HG02588 (cell line): ENCODE data around the gene ZNF497.
"Not testable (repeated sequence)": the region's sequence is repeated elsewhere in the genome, so short reads cannot be mapped to it uniquely, and the experiment has no call there.

Source experiments
- ATAC-seq: cut with Tn5 transposase; IDR thresholded peaks from one replicate; pipeline ENCODE4 v1.9.1; 2021; ENCODE audit warnings: mild to moderate bottlenecking, moderate library complexity; ENCODE audit not compliant: unreplicated experiment

Gene ZNF497

DNA sequence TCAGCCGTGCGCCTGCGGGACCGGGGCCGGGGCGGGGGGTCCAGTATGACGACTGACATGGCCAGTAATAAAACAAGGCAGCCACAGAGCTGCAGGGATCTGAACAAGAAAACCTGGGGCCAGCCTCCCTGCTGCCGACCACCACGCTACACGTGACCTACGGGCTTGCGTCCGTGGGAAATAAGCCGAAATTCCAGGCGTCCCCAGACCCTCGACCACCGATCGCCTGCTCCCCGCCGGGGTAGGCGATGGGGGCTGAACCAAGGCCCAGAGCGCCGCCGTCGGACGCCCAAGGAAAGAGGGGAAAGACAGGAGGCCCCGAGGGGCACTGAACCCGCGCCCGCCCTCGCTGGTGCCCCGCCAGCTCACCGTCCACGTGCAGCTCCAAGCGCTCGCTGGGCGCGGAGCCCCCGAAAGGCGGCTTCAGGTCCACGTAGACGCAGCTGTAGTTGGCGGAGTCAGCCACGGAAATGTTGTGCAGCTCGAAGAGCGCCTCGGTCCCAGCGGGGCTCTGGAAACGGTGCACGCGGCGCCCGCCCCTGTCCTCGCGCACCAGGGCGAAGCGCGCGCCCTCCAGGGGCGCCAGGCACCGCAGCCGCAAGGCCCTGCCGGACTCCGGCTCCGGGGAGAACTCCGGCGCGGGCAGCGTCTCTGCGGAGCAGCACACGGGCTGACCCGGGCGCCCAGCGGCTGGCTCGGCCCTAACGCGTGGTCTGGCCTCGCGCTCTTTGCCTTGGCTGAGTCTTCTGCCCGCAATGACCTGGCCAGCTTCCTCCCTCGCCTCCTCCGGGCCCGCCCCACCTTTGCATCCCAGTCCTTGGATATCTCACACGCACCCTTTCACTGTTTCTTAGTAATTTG is 12.3 kb downstream of the ZNF497 start:
- no peak for ATAC-seq

GRCh38 chr19:58349590-58349989 is 13.0 kb downstream of the ZNF497 start:
- ATAC-seq, result no peak

- not testable (repeated sequence) for ATAC-seq
These were observed 14.5 kb downstream of the ZNF497 start for GRCh38 chr19:58348080-58348479.

GRCh38 chr19:58346961-58347929 is 15.3 kb downstream of the ZNF497 start:
- ATAC-seq, result peak; percentile 87

DNA sequence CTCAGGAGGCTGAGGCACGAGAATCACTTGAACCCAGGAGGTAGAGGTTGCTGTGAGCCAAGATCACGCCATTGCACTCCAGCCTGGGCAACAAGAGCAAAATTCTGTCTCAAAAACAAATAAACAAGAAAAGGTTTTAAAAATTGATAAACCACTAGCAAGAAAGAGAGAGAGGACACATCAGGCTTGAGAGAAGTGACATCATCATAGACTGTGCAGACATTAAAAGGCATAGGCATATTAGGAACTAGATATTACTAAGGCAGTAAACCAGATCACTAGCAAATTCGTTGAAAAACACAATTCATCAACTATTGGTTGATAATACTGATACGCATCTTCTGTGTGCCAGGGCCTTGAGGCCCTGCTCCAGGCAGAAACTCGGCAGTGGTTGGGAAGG is 17.0 kb downstream of the ZNF497 start:
- ATAC-seq, result no peak

DNA sequence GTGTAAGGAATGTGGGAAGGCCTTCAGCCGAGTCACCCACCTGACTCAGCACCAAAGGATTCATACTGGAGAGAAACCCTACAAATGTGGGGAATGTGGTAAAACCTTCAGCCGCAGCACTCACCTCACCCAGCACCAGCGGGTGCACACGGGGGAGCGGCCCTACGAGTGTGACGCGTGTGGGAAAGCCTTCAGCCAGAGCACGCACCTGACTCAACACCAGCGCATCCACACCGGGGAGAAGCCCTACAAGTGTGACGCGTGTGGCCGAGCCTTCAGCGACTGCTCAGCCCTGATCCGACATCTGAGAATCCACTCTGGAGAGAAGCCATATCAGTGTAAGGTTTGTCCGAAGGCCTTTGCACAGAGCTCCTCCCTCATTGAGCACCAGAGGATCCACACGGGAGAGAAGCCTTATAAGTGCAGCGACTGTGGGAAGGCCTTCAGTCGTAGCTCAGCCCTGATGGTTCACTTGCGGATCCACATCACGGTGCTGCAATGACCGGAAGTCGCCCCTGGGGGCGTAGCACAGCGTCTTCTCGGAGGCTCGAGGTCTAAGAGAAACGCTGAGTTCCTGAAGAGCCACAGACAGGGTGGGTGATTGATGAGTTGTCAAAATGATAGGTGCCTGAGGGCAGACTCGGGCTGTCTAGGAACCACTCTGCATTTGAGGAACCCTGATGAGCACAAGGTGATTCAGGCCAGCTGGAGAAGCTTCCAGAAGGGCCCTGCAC is 23.6 kb downstream of the ZNF497 start:
- ATAC-seq, result no peak

- no peak for ATAC-seq
These were observed 24.2 kb downstream of the ZNF497 start for GRCh38 chr19:58338336-58338735.

GRCh38 chr19:58336820-58337219 is 25.7 kb downstream of the ZNF497 start:
- no peak for ATAC-seq

DNA sequence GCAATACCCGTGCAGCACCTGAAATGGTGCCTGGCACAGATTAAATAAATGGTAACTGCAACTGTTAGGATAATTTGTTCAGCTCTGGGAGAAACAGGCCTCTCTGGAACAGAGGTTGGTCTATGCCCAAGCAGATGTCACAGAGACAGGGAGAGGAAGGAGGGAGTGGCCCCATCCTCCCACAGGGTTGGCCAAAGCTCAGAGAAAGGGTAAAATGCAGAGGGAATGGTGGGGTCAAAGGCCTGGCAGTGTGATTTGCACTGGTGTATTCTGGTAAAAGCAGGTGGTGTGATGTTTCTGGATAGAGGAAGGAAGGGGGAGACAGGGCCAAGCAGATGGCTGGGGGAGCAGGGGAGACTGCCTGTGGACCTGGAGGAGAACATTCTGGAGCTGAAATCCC is 26.3 kb downstream of the ZNF497 start:
- no peak for ATAC-seq

- ATAC-seq, result no peak
These were observed 26.9 kb downstream of the ZNF497 start for GRCh38 chr19:58335630-58336029.

DNA sequence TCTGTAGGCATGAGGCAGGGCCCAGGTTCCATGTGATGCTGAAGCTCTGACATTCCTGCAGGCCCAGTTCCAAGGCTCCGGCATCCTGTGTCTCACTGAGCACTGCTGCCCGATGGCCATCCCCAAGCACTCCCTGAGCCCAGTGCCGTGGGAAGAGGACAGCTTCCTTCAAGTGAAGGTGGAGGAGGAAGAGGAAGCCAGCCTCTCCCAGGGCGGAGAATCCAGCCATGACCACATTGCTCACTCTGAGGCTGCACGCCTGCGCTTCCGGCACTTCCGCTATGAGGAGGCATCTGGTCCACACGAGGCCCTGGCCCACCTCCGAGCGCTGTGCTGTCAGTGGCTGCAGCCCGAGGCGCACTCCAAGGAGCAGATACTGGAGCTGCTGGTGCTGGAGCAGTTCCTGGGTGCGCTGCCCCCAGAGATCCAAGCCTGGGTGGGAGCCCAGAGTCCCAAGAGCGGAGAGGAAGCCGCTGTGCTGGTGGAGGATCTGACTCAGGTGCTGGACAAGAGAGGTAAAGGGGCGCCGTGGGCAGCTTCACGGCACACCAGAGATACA is 27.8 kb downstream of the ZNF497 start:
- no peak for ATAC-seq

GRCh38 chr19:58332697-58333096 is 29.9 kb downstream of the ZNF497 start:
- no peak for ATAC-seq

DNA sequence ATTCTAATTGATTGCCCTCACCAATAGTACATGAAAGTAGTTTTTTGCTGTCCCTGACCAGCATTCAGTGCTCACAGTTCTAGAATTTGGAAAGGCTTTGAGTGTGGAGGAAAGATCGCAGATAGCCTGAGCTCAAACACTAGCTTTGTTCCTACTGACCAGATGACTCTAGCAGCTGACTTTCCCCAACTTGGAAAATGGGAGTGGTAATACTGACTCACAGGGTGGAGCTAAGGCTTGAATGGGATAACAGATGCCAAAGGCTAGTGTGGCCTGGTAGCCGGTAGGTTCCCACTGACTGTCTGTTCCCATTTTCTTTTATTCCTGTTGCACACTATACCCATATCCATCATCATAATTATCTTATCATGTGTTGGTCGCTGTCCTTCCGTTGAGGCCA is 32.1 kb downstream of the ZNF497 start:
- ATAC-seq, result no peak

DNA sequence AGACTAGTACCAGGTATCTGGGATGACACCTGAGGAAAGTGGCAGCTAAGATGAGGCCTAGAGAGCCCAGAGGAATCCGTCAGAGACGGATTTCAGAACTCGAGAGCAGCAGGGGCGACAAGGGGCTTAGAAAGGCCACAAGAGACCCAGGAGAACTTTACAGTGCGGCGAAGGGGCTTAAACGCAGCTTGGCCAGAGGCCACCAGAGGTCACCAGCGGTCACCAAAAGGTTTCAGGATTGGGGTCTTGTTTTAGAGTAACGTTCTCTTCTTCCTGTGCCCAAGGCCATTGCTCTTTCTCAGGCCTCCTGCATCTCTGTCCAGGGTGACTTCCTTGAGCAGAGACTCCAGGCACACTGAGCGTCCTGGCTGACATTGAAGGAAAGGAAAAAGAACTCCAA is 33.6 kb downstream of the ZNF497 start:
- no peak for ATAC-seq

DNA sequence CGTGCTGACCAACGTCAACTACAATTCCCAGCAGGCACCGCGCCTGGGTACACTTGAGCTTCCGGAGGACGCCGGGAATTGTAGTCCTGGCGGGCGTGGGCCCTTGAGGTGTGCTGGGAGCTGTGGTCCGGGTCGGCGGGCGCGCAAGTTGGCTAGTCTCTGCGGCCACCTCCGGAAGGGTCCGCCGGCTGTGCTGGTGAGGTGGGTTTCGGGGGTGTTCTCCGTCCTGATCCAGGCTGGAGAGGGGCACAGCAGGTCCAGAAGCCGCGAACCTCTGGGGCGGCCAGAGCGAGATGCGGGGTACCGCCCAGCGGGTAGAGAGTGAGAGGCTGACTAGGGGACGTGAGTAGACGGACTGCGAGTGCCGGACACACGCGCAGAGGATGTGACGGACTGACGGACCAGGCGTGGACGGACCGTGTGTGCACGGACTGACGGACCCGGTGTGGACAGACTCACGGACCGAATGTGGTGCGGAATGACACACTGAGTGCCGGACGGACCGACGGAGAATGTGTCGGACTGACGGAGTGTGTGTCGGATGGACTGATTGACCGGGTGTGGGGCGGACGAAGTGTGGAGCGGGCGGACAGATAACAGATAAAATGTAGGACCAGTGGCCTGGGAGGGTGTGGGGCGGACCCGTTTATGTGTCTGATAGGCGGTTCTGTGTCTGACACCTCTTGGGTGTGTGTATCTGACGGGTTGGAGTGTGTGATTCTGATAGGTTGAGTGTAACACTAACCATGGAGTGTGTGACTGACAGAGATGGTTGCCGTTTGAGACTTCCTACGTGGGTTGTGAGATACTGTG is 35.4 kb downstream of the ZNF497 start, which contains the start of gene ZSCAN22:
TSS of gene ZSCAN22 (plus strand) at position 81 of the 813 bp plus-strand sequence. CDS start 7,809 bp downstream, outside the sequence.
- peak; percentile 86 for ATAC-seq

DNA sequence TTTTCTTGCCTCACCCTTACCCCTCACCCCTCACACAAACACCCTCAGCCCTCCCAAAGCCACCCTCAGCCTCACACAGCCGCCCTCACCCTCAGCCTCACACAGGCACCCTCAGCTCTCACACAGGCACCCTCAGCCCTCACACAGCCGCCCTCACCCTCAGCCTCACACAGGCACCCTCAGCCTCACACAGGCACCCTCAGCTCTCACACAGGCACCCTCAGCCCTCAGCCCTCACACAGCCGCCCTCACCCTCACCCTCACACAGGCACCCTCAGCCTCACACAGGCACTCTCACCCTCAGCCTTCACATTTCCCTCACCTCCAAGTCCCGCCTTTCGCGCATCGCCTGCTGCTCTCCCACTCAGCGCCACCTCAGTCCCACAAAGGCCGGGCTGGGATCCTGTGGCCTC is 36.0 kb downstream of the ZNF497 start:
- no peak for ATAC-seq

DNA sequence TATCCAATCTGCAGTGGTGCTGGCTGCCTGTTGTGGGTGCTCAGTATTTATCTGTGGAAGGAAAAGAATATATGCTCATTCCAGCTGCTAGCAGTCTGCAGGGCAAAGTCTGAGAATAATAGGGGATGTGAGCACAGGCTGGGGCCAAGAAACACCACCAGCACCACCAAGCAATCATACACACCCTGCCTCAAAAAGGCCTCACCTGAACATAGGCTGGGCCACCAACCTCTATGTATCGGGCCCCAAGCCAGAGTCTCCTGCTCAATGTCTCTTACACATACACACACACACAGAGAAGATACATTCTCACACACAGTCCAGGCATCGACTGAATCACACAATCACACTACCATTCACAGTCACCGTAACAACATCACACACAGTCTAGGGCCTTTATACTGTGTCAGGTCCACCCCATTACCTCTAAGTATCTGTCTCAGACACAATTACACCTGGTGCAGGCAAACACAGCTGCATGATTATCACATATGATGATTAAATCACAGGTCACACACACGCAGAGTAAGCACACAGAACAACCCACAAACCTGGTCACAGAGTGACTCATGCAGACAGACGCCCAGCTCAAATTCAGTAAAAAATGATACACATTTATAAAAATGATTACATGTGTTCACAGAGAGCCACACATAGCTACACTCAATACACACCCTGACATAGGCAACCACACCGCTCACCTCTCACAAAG is 37.1 kb downstream of the ZNF497 start:
- no peak for ATAC-seq

- ATAC-seq, result no peak
These were observed 43.3 kb downstream of the ZNF497 start for GRCh38 chr19:58319241-58319640.

GRCh38 chr19:58318297-58318696 is 44.3 kb downstream of the ZNF497 start:
- no peak for ATAC-seq
